ENCODE results near the gene HDAC4.

HDAC4 gene

DNA sequence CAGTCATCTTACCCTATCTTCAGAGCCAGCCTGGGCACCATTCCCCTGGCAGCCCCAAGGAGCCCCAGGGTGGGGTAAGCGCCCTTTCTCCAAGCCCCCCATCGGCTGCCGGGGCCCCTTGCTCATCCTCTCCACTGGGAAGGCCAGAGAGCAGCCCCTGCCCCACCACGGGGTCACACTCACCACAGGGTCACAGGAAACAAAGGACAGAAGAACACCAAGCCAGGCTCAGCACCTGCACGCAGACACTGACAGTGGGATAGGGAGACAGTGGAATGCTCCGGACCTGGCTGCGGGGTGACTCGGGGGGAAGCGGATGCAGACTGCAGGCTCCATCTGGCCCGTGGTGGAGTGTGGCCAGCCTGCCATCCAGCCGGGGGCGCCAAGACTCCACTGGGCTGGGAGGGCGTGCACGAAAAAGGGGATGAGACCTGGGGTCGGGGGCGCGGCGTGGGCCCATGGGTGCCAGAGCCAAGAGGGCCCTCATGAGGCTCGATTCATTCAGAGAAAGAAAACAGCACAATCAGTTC, 21.1 kb downstream of the HDAC4 start:
- DNase-seq (ENCODE audit: low read depth) = no peak
- TF ChIP-seq CTCF (IDR thresholded peaks at IDR 0.05; ENCODE audit: control insufficient read depth, insufficient read depth, low read depth, low read length, missing control alignments) = no peak
- H3K4me3 ChIP-seq (ENCODE audit: control insufficient read depth, low read depth, low read length) = no peak overlapping the region

DNA sequence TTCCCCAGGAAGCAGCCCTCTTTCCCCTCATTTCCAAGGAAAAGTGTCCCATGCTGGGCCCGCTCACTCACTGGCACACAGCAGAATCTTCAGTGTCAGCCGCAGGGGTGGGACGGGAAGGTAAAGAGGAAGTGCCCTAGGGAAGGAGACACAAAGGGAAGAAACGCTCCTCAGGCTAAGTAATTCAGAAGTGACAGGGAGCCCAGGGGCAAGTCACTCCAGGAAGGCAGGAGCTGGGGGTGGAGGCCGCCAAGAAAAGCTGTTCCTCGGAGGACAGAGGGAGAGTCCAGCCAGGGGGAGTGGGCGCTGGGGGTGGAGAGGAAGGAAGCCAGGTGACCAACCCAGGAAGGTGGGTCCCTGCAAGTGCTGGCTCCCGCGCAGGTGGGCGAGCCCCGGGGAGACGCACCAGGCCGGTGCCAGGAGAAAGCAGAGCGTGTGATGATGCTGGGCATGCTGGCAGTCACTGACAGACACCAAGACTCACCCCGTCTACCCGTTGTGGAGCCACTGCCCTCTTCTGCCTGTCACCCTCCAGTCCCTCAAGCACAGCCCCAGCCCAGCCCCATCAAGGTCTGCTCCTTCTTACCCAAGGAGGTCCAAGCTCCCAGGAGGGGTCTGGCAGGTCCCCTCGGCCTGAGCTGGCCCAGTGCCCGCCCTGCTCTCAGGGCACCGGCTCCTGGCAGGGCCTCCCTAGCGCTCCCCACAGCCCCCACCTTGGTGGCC, 21.7 kb downstream of the HDAC4 start:
- DNase-seq (ENCODE audit: low read depth) = no peak
- no peak overlapping the region for H3K4me3 ChIP-seq (ENCODE audit: control insufficient read depth, low read depth, low read length)
- no peak for TF ChIP-seq CTCF (IDR thresholded peaks at IDR 0.05; ENCODE audit: control insufficient read depth, insufficient read depth, low read depth, low read length, missing control alignments)

DNA sequence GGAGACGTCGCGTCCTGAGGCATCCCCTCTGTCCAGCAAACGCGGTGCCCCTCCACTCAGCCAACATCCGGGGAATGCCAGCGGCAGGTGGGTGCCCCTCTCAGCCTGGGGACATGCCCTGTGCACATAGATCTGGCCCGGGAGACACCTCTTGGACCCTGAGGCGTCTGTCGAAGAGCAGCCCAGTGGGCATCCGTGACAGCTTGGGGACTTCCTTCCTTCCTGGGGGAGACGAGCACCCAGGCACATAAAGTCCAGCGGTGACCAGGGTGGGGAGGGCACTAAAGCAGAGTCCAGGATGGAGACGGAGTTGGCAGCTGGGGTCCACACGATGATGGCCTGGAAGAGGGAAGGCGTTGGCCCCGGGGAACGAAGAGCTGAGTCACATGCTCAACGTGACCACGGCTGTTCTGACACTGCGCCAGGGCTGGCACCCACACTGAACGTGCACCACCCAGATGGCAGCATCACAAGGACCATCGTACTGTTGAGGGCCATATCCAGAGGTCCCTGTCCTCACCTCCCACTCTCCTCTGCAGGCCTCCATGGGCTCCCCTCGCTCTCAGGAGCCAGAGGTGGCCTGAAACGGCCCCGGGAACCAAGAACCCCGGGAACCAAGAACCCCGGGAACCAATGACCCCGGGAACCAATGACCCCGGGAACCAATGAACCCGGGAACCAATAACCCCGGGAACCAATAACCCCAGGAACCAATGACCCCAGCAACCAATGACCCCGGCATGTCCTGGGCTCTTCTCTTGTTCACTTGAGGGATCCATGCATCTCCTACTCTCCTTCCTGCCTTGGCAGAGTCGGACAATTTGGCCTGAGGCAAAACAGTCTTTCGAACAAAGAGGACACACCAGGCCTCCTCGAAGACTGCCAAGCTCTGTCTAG, 22.6 kb downstream of the HDAC4 start:
- no peak for DNase-seq (ENCODE audit: low read depth)
- H3K4me3 ChIP-seq (ENCODE audit: control insufficient read depth, low read depth, low read length) = no peak overlapping the region
- TF ChIP-seq CTCF (IDR thresholded peaks at IDR 0.05; ENCODE audit: control insufficient read depth, insufficient read depth, low read depth, low read length, missing control alignments) = no peak

DNA sequence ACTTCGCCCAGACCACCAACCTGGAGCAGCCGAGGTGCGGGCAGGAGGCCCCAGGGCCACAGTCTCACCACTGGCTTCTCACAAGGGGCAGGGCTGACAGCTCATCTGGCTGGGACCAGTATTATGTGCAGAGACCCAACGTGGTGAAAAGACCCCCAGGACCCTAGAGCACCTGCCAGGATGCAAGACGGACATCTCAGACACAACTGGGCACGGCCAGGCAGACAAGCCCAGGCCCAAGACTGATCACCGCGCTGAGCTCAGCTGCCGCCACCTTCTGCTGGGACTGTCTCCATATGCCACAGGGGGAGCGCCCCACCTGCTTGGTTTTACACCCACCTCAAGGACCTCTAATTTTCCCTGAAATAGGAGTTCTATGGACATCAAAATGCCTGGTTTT, 23.2 kb downstream of the HDAC4 start:
- H3K4me3 ChIP-seq (ENCODE audit: control insufficient read depth, low read depth, low read length) = no peak overlapping the region
- no peak for DNase-seq (ENCODE audit: low read depth)
- TF ChIP-seq CTCF (IDR thresholded peaks at IDR 0.05; ENCODE audit: control insufficient read depth, insufficient read depth, low read depth, low read length, missing control alignments) = no peak

- TF ChIP-seq CTCF (IDR thresholded peaks at IDR 0.05; ENCODE audit: control insufficient read depth, insufficient read depth, low read depth, low read length, missing control alignments) = no peak
- H3K4me3 ChIP-seq (ENCODE audit: control insufficient read depth, low read depth, low read length) = no peak overlapping the region
- DNase-seq (ENCODE audit: low read depth) = no peak
Measured at GRCh38 chr2:239376942-239377531, 23.8 kb downstream of the HDAC4 start.

- DNase-seq (ENCODE audit: low read depth) = no peak
- no peak overlapping the region for H3K4me3 ChIP-seq (ENCODE audit: control insufficient read depth, low read depth, low read length)
- TF ChIP-seq CTCF (IDR thresholded peaks at IDR 0.05; ENCODE audit: control insufficient read depth, insufficient read depth, low read depth, low read length, missing control alignments) = no peak
Measured at GRCh38 chr2:239376351-239376750, 24.5 kb downstream of the HDAC4 start.

Data from AG09309 (cell line).